Endothelial cell of umbilical vein (primary cell): ENCODE measurements around the gene RNASEH2A. TPM values are rescaled to one million over a fixed set of nuclear protein-coding genes. Genes with fewer than 3 reads are reported as not detected.

Source experiments
- BruUV-seq: library from RNA; stranded (reverse); fragments of 400-500 nt; replicated peaks from 2 replicates; lab custom pipeline; 2021; lab: Mats Ljungman, UMichigan
- CTCF ChIA-PET: fragments of 300-600, 350-600 bp; sonication (Branson Sonifier 250); formaldehyde crosslinking; loops from one replicate; lab custom pipeline; 2021; ENCODE audit warnings: antibody characterized with exemption, inconsistent platforms; lab: Charles Lee
- POLR2A ChIA-PET: fragments of 300-600, 350-600 bp; sonication (Branson Sonifier 250); formaldehyde crosslinking; loops from one replicate; lab custom pipeline; 2021; ENCODE audit warnings: antibody characterized with exemption, inconsistent platforms; lab: Charles Lee
- DNase-seq: peaks from one replicate; pipeline ENCODE4 v3.0.0-alpha.2; 2011; ENCODE audit warnings: low read depth, low spot score
- FAIRE-seq: peaks from 2 replicates; lab custom pipeline; 2011; peaks lifted over from hg19 to GRCh38; lab: Jason Lieb, UNC
- H2AFZ ChIP-seq: 2 replicates; pipeline ENCODE4 v1.6.0; 2012; ENCODE audit warnings: low read depth, low read length, control low read depth, inconsistent platforms
- H3K27ac ChIP-seq: 2 replicates; pipeline ENCODE4 v1.5.1; 2011; ENCODE audit warnings: low read depth, mild to moderate bottlenecking, control low read depth, low read length, moderate library complexity; ENCODE audit not compliant: insufficient read depth
- H3K27me3 ChIP-seq, 2 experiments: 2 replicates each; pipeline versions ENCODE4 v1.6.0 to v1.6.1; 2011; ENCODE audit warnings: low read length in 2 of 2, mixed read lengths in 1 of 2; ENCODE audit not compliant: control insufficient read depth in 2 of 2, insufficient read depth in 2 of 2
- H3K36me3 ChIP-seq, 2 experiments: 2 replicates in 1 of 2; 3 replicates in 1 of 2; pipeline ENCODE4 v1.5.1; 2011; ENCODE audit warnings: low read length in 2 of 2, mild to moderate bottlenecking in 1 of 2, moderate library complexity in 1 of 2; ENCODE audit not compliant: control insufficient read depth in 2 of 2, insufficient read depth in 2 of 2; ENCODE audit errors: extremely low read depth in 1 of 2
- H3K4me1 ChIP-seq: 3 replicates; pipeline ENCODE4 v1.5.1; 2011; ENCODE audit warnings: mild to moderate bottlenecking, low read length; ENCODE audit not compliant: control insufficient read depth, insufficient read depth; ENCODE audit errors: extremely low read depth
- H3K4me2 ChIP-seq: 2 replicates; pipeline ENCODE4 v1.6.1; 2011; ENCODE audit warnings: low read length, control low read depth, mixed read lengths; ENCODE audit not compliant: insufficient read depth
- H3K4me3 ChIP-seq, 3 experiments: fragments of 200-600 bp in 1 of 3; sonication (generic), shearing (Covaris generic) in 1 of 3; replicated peaks in 1 of 3; 2 replicates each; pipeline ENCODE4 v1.5.1; 2011 to 2016; ENCODE audit warnings: control low read depth in 3 of 3, low read length in 3 of 3, mild to moderate bottlenecking in 2 of 3, inconsistent platforms in 1 of 3, low read depth in 1 of 3, moderate library complexity in 1 of 3; ENCODE audit not compliant: insufficient read depth in 1 of 3
- H3K79me2 ChIP-seq: 2 replicates; pipeline ENCODE4 v1.6.0; 2012; ENCODE audit warnings: low read length, inconsistent platforms; ENCODE audit not compliant: control insufficient read depth, insufficient read depth
- H3K9ac ChIP-seq: replicated peaks from 2 replicates; pipeline ENCODE3; 2011; ENCODE audit warnings: low read length, control low read depth; ENCODE audit not compliant: insufficient read depth; ENCODE audit errors: extremely low read depth
- H3K9me1 ChIP-seq: replicated peaks from 3 replicates; pipeline ENCODE4 v1.6.0; 2011; ENCODE audit warnings: mild to moderate bottlenecking, low read length; ENCODE audit not compliant: control insufficient read depth, insufficient read depth; ENCODE audit errors: extremely low read depth
- H3K9me3 ChIP-seq: replicated peaks from 2 replicates; pipeline ENCODE4 v1.5.1; 2012; ENCODE audit warnings: low read length, inconsistent platforms; ENCODE audit not compliant: control insufficient read depth, insufficient read depth
- H4K20me1 ChIP-seq: replicated peaks from 2 replicates; pipeline ENCODE3; 2011; ENCODE audit warnings: mild to moderate bottlenecking, low read length; ENCODE audit not compliant: control insufficient read depth, insufficient read depth; ENCODE audit errors: extremely low read depth
- CTCF ChIP-seq, 2 donors: IDR thresholded peaks; 1 replicate in 1 of 2; 2 replicates in 1 of 2; pipeline ENCODE4 v1.5.1; 2011; ENCODE audit warnings: low read length in 2 of 2, mild to moderate bottlenecking in 2 of 2, moderate library complexity in 2 of 2, control low read depth in 1 of 2, inconsistent platforms in 1 of 2, low read depth in 1 of 2; ENCODE audit not compliant: insufficient read depth in 1 of 2; ENCODE audit errors: extremely low read depth in 1 of 2
- EZH2 ChIP-seq: IDR thresholded peaks from 2 replicates; pipeline ENCODE4 v1.6.1; 2012; ENCODE audit warnings: borderline replicate concordance, low read depth, mild to moderate bottlenecking, moderate library complexity, low read length, inconsistent platforms; ENCODE audit not compliant: severe bottlenecking
- FOS ChIP-seq: IDR thresholded peaks from 2 replicates; pipeline ENCODE4 v1.6.1; 2011; ENCODE audit warnings: mild to moderate bottlenecking, low read length, moderate library complexity, borderline replicate concordance; ENCODE audit not compliant: insufficient read depth
- GATA2 ChIP-seq: IDR thresholded peaks from 2 replicates; pipeline ENCODE4 v1.7.0; 2011; ENCODE audit warnings: low read depth, mild to moderate bottlenecking, moderate library complexity, mixed read lengths, low read length; ENCODE audit not compliant: insufficient read length, insufficient read depth
- JUN ChIP-seq: IDR thresholded peaks from 2 replicates; pipeline ENCODE4 v1.6.1; 2011; ENCODE audit warnings: borderline replicate concordance, low read depth; ENCODE audit not compliant: insufficient read length, insufficient read depth
- MAX ChIP-seq: IDR thresholded peaks from 2 replicates; pipeline ENCODE4 v1.6.1; 2011; ENCODE audit not compliant: insufficient read depth, insufficient read length
- MYC ChIP-seq: IDR thresholded peaks from one replicate; pipeline ENCODE4 v1.6.1; 2011; ENCODE audit warnings: mild to moderate bottlenecking, low read depth, low read length
- POLR2A ChIP-seq: IDR thresholded peaks from 2 replicates; pipeline ENCODE4 v1.6.1; 2012; ENCODE audit warnings: low read depth, mild to moderate bottlenecking, control low read depth, low read length
- POLR2AphosphoS5 ChIP-seq: IDR thresholded peaks from 2 replicates; pipeline ENCODE4 v1.6.1; 2012; ENCODE audit warnings: low read depth, mild to moderate bottlenecking, control low read depth, low read length, moderate library complexity; ENCODE audit not compliant: insufficient read depth
- dilution Hi-C: fragments of 300-500 bp; cut with MboI; formaldehyde crosslinking; loops from one replicate; pipeline ENCODE4 v1.15.0; 2019; ENCODE audit warnings: low sequenced_read_pairs; ENCODE audit not compliant: extremely low pct_ligation_motif_present
- intact Hi-C: fragments of 100-400 bp; cut with micrococcal nuclease; formaldehyde crosslinking; loops from one replicate; pipeline ENCODE4 v1.10.0; 2022
- polyA plus RNA-seq, 4 experiments: library from polyadenylated mRNA; depleted of rRNA in 3 of 4; stranded (reverse) in 3 of 4; unstranded in 1 of 4; fragments of >200 nt; gene quantifications; 2 replicates each; pipeline versions ENCODE4 v1.2.1 to v1.2.3, GENCODE V29; 2011 to 2012; ENCODE audit warnings: missing spikeins in 1 of 4
- total RNA-seq: library from RNA; stranded (reverse); gene quantifications from 2 replicates; pipeline ENCODE4 v1.2.3, GENCODE V29; 2021

RNASEH2A gene
- total and polyA plus RNA-seq, 2 donors (not counting 3 experiments of a cell fraction or from before 2014, with no cell fraction given) = 25.6 to 45.4 TPM

- peaks cover 24% of the 10 kb centered on the region for H3K4me1 ChIP-seq
- dilution Hi-C loops = no loop called here
Observed at GRCh38 chr19:12784394-12784870, 22.0 kb upstream of the RNASEH2A start.

More at GRCh38 chr19:12784394-12784870, 22.0 kb upstream of the RNASEH2A start:
- ChIA-PET CTCF (no interaction called here), POLR2A (no interaction called here)
- intact Hi-C loops = loop anchor here (10.0 kb wide), 1 partner anchor 150 kb away; the partner anchor contains the start of genes CALR and FARSA
- DNase-seq (no peak), FAIRE-seq (no peak)
- no peaks in the 10 kb centered on the region for H3K36me3 ChIP-seq
- no peaks in the 10 kb centered on the region for H3K79me2 ChIP-seq
- BruUV-seq = no TSS peak
- no peaks in the 10 kb centered on the region for H3K9me3 ChIP-seq
- H2AFZ ChIP-seq = no peak overlapping the region
- no peak overlapping the region for H3K4me2 ChIP-seq
- H3K27me3 ChIP-seq = no peaks in the 10 kb centered on the region
- no peak overlapping the region for H3K9ac ChIP-seq
- no peaks in the 10 kb centered on the region for H4K20me1 ChIP-seq
- no peak overlapping the region for H3K4me3 ChIP-seq
- no peak for TF ChIP-seq JUN
- TF ChIP-seq MYC = no peak
- TF ChIP-seq POLR2A = no peak
- no peak for TF ChIP-seq EZH2
- TF ChIP-seq POLR2AphosphoS5 = no peak
- TF ChIP-seq CTCF (IDR thresholded peaks at IDR 0.05; ENCODE audit: extremely low read depth in 1 of 2, insufficient read depth in 1 of 2, low read depth in 1 of 2, low read length in 2 of 2) = no peak
- no peak for TF ChIP-seq GATA2
- no peak for TF ChIP-seq FOS
- no peak for TF ChIP-seq MAX
- H3K9me1 ChIP-seq = no peaks in the 10 kb centered on the region
- peak overlapping the region; percentile 25 for H3K27ac ChIP-seq
